OCI-LY1 (cell line): Measurements from ENCODE around the gene ABCB8.

Experiments used
- CTCF ChIP-seq: fragments of 200-600 bp; sonication (generic), shearing (Covaris generic); IDR thresholded peaks from 2 replicates; pipeline ENCODE4 v1.5.1; 2017; ENCODE audit warnings: mild to moderate bottlenecking, antibody characterized with exemption, low read length, moderate library complexity, mixed read lengths
- EZH2 ChIP-seq: fragments of 200-600 bp; sonication (generic), shearing (Covaris generic); IDR thresholded peaks from 2 replicates; pipeline ENCODE4 v1.8.0; 2017; ENCODE audit warnings: borderline replicate concordance, mixed run types, mild to moderate bottlenecking, antibody characterized with exemption, low read length, moderate library complexity, mixed read lengths

- TF ChIP-seq CTCF (no peak), EZH2 (no peak)
Measured at GRCh38 chr7:151062399-151063211, 34.4 kb downstream of the ABCB8 start.
